EL (cell line): ENCODE measurements around the gene SOX9.
A peak's percentile ranks its signal among the peaks of the same experiment; 100 is the strongest.
"Not testable (repeated sequence)": the region's sequence is repeated elsewhere in the genome, so short reads cannot be mapped to it uniquely, and the experiment has no call there.

Source experiments
- DNase-seq: peaks from one replicate; pipeline ENCODE4 v3.0.0-alpha.2; 2016

Gene SOX9

GRCh38 chr17:72126575-72127486 is 6.0 kb downstream of the SOX9 start:
- DNase-seq = peak; percentile 80

GRCh38 chr17:72128039-72128438 is 7.2 kb downstream of the SOX9 start:
- DNase-seq = no peak

- DNase-seq = peak; percentile 25
Observed at GRCh38 chr17:72134608-72135394, 14.0 kb downstream of the SOX9 start.

GRCh38 chr17:72135546-72136325 is 14.9 kb downstream of the SOX9 start:
- no peak for DNase-seq

GRCh38 chr17:72136692-72137091 is 15.9 kb downstream of the SOX9 start:
- DNase-seq = peak; percentile 74

GRCh38 chr17:72137161-72137560 is 16.3 kb downstream of the SOX9 start:
- no peak for DNase-seq

- DNase-seq = peak; percentile 31
Observed at GRCh38 chr17:72139212-72139611, 18.4 kb downstream of the SOX9 start.

GRCh38 chr17:72141336-72141735 is 20.5 kb downstream of the SOX9 start:
- no peak for DNase-seq

GRCh38 chr17:72142097-72142496 is 21.3 kb downstream of the SOX9 start:
- DNase-seq = not testable (repeated sequence)

GRCh38 chr17:72142614-72143013 is 21.8 kb downstream of the SOX9 start:
- no peak for DNase-seq

- DNase-seq = no peak
Observed at GRCh38 chr17:72143245-72143644, 22.4 kb downstream of the SOX9 start.

- DNase-seq = no peak
Observed at GRCh38 chr17:72144101-72144500, 23.3 kb downstream of the SOX9 start.

GRCh38 chr17:72145562-72145961 is 24.7 kb downstream of the SOX9 start:
- no peak for DNase-seq

GRCh38 chr17:72145962-72146361 is 25.1 kb downstream of the SOX9 start:
- peak; percentile 59 for DNase-seq

- DNase-seq = no peak
Observed at GRCh38 chr17:72146371-72146770, 25.6 kb downstream of the SOX9 start.

GRCh38 chr17:72150632-72151460 is 30.0 kb downstream of the SOX9 start:
- DNase-seq = no peak

GRCh38 chr17:72151565-72152386 is 31.0 kb downstream of the SOX9 start:
- peak; percentile 83 for DNase-seq

- peak; percentile 46 for DNase-seq
Observed at GRCh38 chr17:72152387-72152929, 31.6 kb downstream of the SOX9 start.

- DNase-seq = no peak
Observed at GRCh38 chr17:72158895-72159885, 38.4 kb downstream of the SOX9 start.

GRCh38 chr17:72162569-72162968 is 41.7 kb downstream of the SOX9 start:
- no peak for DNase-seq
